ENCODE measurements around the gene CSGALNACT2.

The CSGALNACT2 gene

GRCh38 chr10:43230909-43231522 lies 92.8 kb downstream of the CSGALNACT2 start:
- no peak for DNase-seq

DNA sequence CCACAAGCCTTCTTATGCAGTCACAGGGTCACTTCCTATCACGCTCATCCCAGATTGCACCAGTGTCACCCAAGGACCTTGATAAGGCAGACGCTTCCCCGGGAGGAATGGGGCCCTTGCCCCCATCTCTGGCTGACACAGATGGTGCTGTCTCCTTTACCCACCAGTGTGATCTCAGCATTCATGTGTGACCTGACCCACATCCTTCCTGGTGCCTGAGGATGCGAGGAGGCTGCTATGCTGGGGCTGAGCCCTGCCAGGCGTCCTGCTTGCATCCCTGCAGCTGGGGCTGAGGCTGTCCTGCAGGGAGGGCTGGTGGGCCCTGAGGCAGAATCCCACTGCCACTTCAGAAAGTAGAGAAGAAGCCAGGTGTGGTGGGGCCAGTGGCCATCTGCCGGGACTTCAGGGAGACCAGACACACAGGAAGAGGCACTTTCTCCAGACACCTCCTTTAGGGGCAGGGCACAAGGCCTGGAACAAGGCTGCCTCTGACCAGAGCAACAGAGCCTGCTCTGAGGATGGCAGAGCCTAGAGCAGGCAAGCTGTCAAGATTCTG lies 93.4 kb downstream of the CSGALNACT2 start:
- no peak for DNase-seq

GRCh38 chr10:43233601-43234430 lies 95.6 kb downstream of the CSGALNACT2 start:
- no peak for DNase-seq

GRCh38 chr10:43234471-43235041 lies 96.3 kb downstream of the CSGALNACT2 start:
- DNase-seq: no peak

Data from KG1 (cell line).